ENCODE results near the gene CLPTM1. TPM values are rescaled to one million over a fixed set of nuclear protein-coding genes. Genes with fewer than 3 reads are reported as not detected.
A peak's percentile ranks its signal among the peaks of the same experiment; 100 is the strongest.

CLPTM1 gene
- total and polyA plus RNA-seq, 9 of the 15 experiments (the other 6 are each of a cell fraction or from before 2014, with no cell fraction given): 0.37 to 96.0 (median 27.5) TPM

GRCh38 chr19:44913512-44914432 is 41.4 kb upstream of the CLPTM1 start (continued):
- TF ChIP-seq JUND (IDR thresholded peaks at IDR 0.05; ENCODE audit: borderline replicate concordance, low read depth, low read length) (0 out of 2 replicates have a peak, but pooled peaks have one; percentile 8), JUND (tag; IDR thresholded peaks at IDR 0.05; ENCODE audit: borderline replicate concordance, low read depth, low read length) (peak; percentile 11; the same call in 1 of the 3 replicates), MAFF (IDR thresholded peaks at IDR 0.05; ENCODE audit: low read length) (peak; percentile 75), HDAC8 (tag; IDR thresholded peaks at IDR 0.05) (peak; percentile 14; the same call in 1 of the 2 replicates), TRIM24 (IDR thresholded peaks at IDR 0.05) (peak in 1 of 2 experiments; percentile 10; a peak in 1 of 4 replicates), NCOA1 (IDR thresholded peaks at IDR 0.05; ENCODE audit: low read depth) (peak; percentile 88), ARNT (IDR thresholded peaks at IDR 0.05) (peak; percentile 4 to 29; a peak in 1 of 4 replicates), MEF2D (tag; conservative IDR thresholded peaks at IDR 0.05; ENCODE audit: low read depth) (peak; percentile 56; the same call in 1 of the 2 replicates), PML (IDR thresholded peaks at IDR 0.05; ENCODE audit: low read length) (peak; percentile 52; the same call in 1 of the 2 replicates), ZNF639 (CRISPR knock-in tag; conservative IDR thresholded peaks at IDR 0.05 in 1 of 2, IDR thresholded peaks at IDR 0.05 in 1 of 2) (peak in 1 of 2 experiments; percentile 49; a peak in 1 of 4 replicates), SIN3A (IDR thresholded peaks at IDR 0.05; ENCODE audit: borderline replicate concordance in 2 of 2, control insufficient read depth in 1 of 2, low read depth in 2 of 2, low read length in 2 of 2) (0 out of 4 replicates have a peak, but pooled peaks of 1 of the 2 experiments have one; percentile 14), ELF1 (tag; IDR thresholded peaks at IDR 0.05) (0 out of 2 replicates have a peak, but pooled peaks have one; percentile 34), AFF1 (IDR thresholded peaks at IDR 0.05; ENCODE audit: low read depth in 1 of 2, partially characterized antibody in 2 of 2) (peak in 1 of 2 experiments; percentile 58), DACH1 (IDR thresholded peaks at IDR 0.05; ENCODE audit: partially characterized antibody) (peak; percentile 49), KLF16 (IDR thresholded peaks at IDR 0.05) (peak; percentile 43; the same call in 1 of the 2 replicates), RBBP5 (IDR thresholded peaks at IDR 0.05; ENCODE audit: borderline replicate concordance, insufficient read depth, low read length, poor library complexity, severe bottlenecking) (peak; percentile 82)

Measured in K562 (cell line).